HFF-Myc (cell line): ENCODE data around the gene APMAP.

Experiments
- DNase-seq: peaks from one replicate; pipeline ENCODE4 v3.0.0-alpha.2; 2011; ENCODE audit warnings: low read depth; ENCODE audit errors: extremely low read depth
- H3K4me3 ChIP-seq: replicated peaks from 2 replicates; pipeline ENCODE4 v1.5.1; 2011; ENCODE audit warnings: low read depth, mild to moderate bottlenecking, control low read depth, low read length
- CTCF ChIP-seq: IDR thresholded peaks from 2 replicates; pipeline ENCODE4 v1.5.1; 2012; ENCODE audit warnings: mild to moderate bottlenecking, low read depth, low read length, control low read depth; ENCODE audit errors: missing control alignments

Gene APMAP

GRCh38 chr20:24968278-24968800 lies 24.2 kb downstream of the APMAP start:
- H3K4me3 ChIP-seq, result no peak overlapping the region
- no peak for TF ChIP-seq CTCF
- DNase-seq, result no peak

GRCh38 chr20:24966317-24967012 lies 26.1 kb downstream of the APMAP start:
- TF ChIP-seq CTCF, result no peak
- DNase-seq, result no peak

GRCh38 chr20:24965065-24965919 lies 27.3 kb downstream of the APMAP start:
- no peak overlapping the region for H3K4me3 ChIP-seq
- DNase-seq, result no peak
- no peak for TF ChIP-seq CTCF

More at GRCh38 chr20:24966317-24967012, 26.1 kb downstream of the APMAP start:
- no peak overlapping the region for H3K4me3 ChIP-seq

GRCh38 chr20:24964506-24964840 lies 28.1 kb downstream of the APMAP start:
- no peak for TF ChIP-seq CTCF
- H3K4me3 ChIP-seq, result no peak overlapping the region
- DNase-seq, result no peak

GRCh38 chr20:24963672-24964505 lies 28.7 kb downstream of the APMAP start:
- no peak overlapping the region for H3K4me3 ChIP-seq
- TF ChIP-seq CTCF, result no peak
- DNase-seq, result no peak

- no peak for DNase-seq
- H3K4me3 ChIP-seq, result no peak overlapping the region
- no peak for TF ChIP-seq CTCF
Measured at GRCh38 chr20:24962510-24962909, 30.0 kb downstream of the APMAP start.
